ENCODE results near the gene ARID4B.

DNA sequence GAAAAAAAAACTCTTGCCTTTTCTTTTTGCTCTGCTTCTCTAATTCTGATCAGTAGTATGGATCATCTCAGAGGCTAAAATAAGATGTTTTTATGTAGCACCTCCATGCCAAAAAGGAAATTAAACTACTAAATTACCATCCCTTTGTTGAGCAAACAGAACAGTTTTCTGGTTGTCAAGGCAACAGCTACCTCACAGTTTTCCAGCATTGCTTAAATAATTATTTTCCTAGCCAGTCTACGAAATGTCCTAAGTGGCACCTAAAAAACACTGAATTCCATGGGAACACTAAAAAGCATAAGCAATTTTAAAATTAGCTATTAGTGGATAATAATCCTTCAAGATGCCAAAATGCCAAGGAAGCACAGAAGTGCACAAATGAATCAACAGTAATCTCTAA is 61.7 kb downstream of the ARID4B start:
- TF ChIP-seq CTCF (IDR thresholded peaks at IDR 0.05; ENCODE audit: low read depth, low read length), result no peak
- no peak for TF ChIP-seq POLR2A (IDR thresholded peaks at IDR 0.05; ENCODE audit: extremely low read depth, insufficient read length)
- TF ChIP-seq, protein P1, sequence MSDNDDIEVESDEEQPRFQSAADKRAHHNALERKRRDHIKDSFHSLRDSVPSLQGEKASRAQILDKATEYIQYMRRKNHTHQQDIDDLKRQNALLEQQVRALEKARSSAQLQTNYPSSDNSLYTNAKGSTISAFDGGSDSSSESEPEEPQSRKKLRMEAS (IDR thresholded peaks at IDR 0.05; ENCODE audit: low read depth, low read length), result no peak
